SW 1271 (cell line): Measurements from ENCODE around the gene ZNF652.

Source experiments
- DNase-seq, 2 experiments: peaks; one replicate each; lab custom pipeline; 2025; lab: John Stamatoyannopoulos, UW

ZNF652 gene

DNA sequence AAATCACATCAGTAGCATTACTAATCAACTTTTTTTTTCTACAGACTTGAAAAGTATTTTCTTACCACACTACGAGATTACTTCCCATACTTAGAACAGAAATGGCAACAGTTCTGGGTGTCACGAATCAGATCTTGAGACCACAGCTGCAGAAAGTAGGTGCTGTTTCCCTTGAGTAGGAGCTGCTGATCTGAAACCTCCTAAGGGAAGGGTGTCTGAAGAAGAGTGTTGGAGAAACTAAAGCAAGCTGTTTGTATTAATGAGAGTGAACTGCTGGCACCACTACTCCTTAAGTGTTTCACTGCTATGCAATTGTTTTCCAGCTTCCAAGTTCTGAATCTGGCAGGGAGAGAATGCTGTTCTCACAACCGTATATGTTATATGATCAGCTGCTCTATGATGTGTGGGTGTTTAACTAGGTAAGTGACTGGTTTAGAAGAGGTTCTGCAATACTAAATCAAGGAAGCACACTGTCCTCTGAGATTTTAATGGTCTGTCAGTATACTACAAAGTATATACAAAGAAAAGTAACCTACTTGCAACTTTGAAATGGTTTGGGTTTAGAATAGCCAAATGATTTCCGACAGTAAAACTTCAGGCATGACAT lies 3.3 kb downstream of the ZNF652 start:
- no peak for DNase-seq

DNA sequence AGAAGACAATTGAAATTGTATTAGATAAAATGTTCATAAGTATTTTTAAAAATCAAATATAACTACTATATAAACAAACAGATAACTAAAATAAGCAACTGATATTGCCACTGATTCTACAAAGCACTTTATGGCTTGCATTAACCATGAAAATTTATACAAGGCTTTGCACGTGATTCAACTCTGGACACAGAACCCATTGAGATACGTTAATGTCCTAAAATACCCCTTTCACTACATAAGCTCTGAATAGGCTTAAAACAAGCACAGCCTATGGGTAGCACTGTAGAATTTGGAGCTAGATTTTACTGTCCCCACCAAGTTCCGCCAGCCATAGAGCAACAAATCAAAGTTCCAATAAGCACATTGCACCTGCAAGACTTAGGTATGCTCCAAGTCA lies 4.5 kb downstream of the ZNF652 start:
- no peak for DNase-seq

DNA sequence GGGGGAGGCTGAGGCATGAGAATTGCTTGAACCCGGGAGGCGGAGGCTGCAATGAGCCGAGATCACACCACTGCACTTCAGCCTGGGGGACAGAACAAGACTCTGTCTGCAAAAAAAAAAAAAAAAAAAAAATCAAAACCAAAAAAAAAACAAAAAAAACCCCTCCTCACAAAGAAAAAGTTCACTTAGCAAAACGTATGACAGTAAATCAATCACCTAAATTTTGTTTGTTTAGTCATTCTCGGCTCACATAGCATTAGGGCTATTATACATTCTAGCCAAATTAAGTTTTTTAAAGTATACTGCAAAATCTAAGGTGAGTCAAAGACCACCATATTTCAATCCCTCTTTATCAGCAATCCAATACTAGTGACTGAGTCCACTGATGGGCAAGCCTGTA lies 5.7 kb downstream of the ZNF652 start:
- DNase-seq = no peak

DNA sequence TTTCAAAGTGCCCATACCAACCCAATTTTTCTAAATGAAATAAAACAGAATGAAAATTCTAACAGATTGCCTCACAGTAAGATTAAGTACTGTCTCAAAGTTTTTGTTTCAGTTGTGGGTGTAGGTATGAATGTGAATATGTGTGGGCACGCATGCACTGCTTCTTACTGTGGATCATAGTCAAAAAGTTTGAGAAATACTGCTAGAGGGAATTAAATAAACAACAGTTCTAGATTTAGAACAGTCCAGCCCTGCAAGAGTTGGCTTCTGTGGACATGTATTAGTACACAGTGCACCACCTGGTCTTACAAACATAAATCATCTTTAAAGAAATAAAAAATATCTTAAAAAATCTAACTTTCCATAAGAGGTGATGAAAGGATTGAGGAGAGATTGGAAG lies 8.4 kb downstream of the ZNF652 start:
- no peak for DNase-seq

DNA sequence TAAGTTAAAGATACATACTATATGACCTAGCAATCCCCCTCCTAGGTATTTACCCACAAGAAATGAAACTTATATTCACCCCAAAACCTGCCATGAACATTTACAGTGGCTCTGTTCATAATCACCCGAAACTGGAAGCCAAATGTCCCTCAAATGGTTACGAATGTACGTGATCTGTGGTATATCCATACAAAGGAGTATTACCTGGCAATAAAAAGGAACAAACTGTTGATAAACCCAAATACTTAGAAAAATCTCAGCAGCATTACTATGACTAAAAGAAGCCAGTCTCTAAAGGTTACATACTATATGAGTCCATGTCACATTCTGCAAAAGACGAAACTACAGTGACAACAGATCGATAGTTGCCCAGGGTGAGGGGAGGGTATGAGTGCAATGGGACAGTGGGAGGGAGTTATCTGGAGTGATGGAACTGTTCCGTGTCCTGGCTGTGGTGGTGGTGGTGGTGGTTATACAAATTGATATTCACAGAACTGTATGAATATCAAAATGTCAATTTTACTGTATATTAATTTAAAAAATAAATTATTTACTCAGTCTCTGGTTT lies 9.4 kb downstream of the ZNF652 start:
- DNase-seq = no peak

DNA sequence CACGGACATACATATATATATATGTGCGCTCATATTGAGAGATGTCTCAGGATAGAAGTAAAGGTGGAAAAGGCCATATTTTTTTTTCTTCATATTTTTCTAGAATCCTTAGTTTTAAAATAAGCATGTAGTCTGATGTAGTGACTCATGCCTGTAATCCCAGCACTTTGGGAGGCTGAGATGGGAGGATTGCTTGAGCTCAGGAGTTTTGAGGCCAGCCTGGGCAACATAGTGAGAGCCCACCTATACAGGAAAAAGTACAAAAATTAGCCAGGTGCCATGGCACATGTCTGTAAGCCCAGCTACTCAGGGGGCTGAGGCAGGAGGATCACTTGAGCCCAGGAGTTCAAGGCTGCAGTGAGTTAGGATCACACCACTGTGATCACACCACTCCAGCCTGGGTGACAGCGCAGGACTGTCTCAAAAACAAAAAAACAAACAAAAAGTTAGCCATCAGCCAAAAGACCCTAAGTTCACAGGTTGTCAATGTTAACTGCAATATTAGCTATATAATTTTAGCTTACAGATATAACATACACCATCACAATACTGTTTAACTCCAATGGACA lies 10.4 kb downstream of the ZNF652 start:
- no peak for DNase-seq

DNA sequence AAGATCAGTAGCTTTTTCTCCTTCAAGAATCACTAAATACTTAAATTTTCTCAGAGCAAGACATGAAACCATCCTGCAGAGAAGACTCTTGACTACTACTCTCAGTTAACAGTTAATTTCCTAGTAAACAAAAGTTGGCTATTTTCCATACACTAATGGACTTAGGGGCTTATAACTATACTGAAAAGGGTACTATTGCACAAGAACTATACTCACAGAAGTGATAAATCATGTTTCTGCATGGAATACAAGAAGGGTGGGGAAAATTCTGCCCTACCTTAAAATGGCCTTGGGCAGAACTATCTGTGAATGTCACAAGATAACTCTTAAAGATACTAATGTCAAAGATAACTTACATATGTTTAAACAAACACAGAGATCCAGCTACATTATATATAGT lies 12.5 kb downstream of the ZNF652 start:
- DNase-seq = no peak

DNA sequence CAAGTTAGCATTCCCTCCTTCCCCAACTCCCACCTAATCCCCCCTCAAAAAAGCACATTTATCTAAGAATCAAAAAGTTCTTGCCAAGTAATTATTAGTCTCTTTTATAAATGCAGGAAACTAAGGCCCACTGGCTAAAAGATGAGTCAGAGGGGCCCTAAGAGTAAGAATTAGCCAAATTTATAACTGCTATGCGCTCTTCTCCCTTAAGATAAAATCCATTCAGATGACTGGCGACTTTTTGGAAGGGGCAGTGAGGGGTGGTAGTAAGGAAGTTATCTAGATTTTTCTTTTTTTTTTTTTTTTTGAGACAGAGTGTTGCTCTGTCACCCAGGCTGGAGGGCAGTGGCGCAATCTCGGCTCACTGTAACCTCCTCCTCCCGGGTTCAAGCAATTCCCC lies 17.1 kb downstream of the ZNF652 start:
- no peak for DNase-seq

DNA sequence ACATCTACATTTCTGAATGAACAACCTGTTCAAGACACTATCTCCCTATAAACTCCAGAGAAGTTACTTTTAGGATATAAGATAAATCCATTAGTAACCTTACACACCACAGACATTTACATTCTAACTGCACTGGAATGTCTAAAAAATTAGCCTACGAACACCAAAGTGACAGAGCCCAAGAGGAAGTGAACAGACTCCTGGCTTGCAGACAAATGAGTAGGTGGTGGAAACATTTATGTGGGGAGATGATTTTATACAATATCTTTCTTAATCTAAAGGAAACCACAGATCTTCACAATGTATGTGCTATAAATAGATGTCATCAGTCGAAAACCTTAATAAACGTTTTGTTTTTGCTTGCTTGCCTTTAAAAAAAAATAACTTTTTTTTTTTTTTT lies 18.8 kb downstream of the ZNF652 start:
- no peak for DNase-seq

DNA sequence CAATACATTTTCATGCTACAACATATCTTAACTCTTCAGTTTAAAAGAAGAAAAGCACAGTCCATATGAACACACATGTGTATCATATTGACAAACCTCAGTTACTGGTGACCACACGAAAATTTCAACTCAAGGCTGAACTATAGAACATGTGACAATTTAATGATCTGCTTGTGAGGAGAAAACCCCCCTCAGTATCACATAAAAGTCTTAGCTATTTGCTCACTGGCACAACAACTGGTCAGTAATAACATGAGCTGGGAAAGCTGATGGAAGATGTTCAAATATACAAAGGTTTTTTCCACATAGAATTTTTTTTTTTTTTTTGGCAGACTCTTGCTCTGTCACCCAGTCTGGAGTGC lies 19.5 kb downstream of the ZNF652 start:
- DNase-seq = no peak

DNA sequence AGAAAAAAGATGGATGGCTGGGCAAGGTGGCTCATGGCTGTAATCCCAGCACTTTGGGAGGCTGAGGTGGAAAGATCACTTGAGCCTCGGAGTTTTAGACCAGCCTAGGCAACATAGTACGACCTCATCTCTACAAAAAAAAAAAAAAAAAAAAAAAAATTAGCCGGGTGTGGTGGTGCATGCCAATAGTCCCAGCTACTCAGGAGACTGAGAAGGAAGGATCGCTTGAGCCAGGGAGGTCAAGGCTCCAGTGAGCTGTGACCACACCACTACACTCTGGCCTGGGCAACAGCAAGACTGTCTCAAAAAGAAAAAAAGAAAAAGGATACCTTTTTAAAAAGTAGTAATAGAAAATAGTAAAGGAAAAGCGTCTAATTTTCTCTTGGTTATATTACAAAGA lies 20.7 kb downstream of the ZNF652 start:
- no peak for DNase-seq

DNA sequence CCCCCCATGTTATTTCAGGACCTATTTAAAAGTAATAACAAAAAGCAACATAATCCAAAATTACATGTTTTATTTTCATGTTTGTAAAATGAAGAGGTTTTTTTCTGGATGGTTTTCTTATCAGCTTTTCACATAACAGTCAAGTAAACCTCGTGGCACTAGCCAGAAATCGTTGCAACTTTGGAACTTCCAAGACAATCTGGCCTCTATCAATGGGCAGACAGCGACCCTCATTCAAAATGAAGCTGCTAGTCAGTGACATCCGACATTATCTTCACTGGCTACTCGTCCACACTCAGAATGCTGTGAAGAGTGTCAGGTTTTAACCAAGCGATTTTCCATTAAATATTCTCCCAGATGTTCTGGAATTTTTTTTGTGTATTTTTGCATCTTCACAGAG lies 22.7 kb downstream of the ZNF652 start:
- DNase-seq = no peak

DNA sequence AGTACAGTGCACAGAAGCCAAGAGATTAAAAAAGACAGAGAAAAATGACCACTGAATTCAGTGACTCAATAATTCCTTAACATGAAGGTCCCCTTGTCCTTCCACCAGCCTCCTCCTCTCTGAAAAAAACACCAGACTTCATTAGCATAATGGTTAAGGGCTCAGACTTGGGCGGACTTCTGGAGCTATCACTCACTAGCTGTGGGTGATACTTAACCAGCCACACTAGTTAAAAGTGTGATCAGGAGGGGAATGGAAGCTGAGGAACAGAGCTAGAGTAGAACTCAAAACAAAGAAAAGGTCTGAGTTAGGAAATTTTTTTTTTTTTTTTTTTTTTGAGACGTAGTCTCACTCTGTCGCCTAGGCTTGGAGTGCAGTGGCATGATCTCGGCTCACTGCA lies 23.2 kb downstream of the ZNF652 start:
- no peak for DNase-seq

DNA sequence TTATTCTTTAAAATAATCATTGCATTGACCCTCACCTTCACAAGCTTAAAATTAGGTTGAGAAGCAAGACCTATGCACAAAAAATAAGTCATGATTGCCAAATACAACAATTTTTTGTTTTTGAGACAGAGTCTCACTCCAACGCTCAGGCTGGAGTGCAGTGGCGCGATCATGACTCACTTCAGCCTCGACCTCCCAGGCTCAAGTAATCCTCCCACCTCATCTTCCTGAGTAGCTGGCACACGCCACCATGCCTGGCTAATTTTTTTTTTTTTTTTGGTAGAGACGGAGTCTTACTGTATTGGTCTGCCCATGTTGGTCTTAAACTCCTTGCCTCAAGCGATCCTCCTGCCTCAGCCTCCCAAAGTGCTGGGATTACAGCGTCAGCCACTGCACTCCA lies 24.2 kb downstream of the ZNF652 start:
- no peak for DNase-seq

DNA sequence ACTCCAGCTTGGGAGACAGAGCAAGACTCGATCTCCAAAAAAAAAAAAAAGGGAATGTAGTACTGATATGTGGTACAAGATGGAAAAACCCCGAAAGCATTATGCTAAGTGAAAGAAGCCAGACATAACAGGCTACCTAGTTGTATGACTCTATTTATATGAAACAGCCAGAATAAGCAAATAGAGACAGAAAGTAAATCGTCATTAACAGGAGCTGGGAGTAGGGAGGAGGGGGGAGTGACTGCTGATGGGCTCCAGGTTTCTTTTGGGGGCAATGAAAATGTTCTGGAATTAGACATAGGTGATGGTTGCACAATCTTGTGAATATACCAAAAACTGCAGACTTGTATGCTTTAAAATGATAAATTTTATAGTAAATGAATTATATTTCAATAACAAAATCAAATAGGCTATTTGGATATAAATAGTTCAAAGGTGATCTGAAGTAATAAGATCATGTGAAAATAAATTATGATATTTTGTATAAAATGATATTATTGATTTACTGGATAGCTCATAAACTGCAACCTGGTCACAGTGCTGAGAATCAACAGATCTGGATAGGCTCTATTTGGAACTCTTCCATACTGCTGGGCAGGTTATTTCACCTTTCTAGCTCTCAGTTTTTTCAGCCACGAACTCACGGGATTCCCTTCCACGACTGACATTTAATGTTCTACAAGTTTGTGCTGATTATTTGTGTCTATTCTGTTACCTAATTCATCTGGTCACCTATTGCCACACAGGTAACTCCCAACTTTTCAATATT lies 27.1 kb downstream of the ZNF652 start:
- no peak for DNase-seq

DNA sequence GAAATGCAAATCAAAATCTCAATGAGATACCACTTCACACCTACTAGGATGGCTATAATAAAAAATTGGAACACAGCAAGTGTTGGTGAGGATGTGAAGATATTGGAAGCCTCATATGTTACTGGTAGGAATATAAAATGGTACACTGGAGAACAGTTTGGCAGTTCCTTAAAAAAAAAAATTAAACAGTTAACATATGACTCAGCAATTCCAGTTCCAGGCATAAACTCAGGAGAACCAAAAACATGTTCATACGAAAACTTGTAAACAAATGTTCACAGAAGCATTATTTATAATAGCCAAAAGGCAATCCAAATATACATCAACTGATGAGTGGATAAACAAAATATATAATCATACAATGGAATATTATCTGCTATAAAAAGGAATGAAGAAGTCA lies 28.2 kb downstream of the ZNF652 start:
- DNase-seq = no peak

DNA sequence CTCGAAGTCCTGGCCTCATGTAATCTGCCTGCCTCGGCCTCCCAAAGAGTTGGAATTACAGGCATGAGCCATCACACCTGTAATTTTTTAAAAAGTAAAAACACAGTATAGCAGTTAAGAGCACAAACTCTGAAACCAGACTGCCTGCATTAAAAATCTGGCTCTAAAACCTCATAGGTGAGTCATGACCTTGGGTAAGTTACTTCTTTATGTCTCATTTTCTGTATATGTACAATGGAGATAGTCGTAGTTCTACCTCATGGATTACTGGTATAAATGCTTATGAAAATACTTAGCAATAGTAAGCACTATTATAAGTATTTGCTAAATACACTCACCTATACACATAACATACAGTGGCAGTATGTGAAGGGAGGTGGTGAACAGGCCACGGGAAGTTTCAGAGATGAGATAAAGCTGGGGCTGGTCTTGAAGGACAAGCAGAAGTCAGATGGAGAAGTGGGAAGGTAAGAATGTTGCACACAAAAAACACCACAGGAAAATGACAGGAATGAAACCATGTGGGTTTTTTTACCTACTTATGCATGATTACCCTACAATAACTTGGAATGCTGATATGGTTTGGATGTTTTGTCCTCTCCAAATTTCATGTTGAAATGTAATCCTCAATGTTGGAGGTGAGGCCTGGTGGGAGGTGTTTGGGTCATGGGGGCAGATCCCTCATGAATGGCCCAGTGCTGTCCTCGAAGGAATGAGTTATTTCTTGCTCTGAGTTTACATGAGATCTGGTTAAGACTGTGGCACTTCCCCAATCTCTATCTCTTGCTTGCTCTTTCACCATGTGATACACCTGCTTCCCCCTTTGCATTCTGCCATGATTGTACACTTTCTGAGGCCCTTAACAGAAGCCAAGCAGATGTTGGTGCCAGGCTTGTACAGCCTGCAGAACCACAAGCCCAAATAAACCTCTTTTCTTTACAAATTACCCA lies 33.9 kb downstream of the ZNF652 start:
- DNase-seq = no peak

DNA sequence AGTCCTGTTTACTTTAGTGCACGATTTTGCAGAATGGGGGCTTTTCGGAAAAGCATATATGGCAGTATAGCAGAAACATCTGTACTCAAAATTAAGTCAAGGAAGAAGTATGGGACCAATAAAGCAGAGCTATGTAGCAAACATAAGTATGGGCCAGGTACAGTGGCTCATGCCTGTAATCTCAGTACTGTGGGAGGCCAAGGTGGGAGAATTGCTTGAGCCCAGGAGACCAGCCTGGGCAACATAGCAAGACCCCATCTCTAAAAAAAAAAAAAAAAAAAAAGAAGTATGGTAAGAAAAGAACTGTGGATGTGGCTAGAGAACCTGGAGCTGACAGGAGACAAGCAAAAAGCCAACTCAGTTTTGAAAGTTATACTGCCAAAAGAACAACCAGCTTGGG lies 36.1 kb downstream of the ZNF652 start:
- DNase-seq = no peak

DNA sequence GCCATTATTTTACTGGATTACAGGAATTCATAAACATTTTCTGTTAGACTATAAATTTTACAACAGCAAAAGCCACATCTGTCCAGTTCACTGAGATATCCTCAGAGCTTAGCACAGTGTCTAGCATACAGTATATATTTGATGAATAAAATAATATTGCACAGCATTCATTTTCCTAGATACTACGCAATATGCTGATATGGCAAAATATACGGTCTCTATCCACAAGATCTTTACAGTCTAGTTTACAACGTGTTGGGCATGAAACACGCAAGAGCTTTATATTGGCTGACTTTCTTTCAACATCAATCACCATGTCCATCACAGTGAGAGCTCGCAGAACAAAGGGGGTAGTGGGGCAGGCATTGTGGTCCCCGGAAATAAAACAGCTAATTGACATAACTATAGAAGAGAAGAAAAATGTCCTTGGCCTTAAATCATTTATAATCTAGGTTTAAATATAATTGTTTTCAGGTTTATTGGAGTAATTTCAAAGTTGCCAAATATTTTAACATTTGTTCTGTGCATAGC lies 43.5 kb downstream of the ZNF652 start:
- DNase-seq = no peak

DNA sequence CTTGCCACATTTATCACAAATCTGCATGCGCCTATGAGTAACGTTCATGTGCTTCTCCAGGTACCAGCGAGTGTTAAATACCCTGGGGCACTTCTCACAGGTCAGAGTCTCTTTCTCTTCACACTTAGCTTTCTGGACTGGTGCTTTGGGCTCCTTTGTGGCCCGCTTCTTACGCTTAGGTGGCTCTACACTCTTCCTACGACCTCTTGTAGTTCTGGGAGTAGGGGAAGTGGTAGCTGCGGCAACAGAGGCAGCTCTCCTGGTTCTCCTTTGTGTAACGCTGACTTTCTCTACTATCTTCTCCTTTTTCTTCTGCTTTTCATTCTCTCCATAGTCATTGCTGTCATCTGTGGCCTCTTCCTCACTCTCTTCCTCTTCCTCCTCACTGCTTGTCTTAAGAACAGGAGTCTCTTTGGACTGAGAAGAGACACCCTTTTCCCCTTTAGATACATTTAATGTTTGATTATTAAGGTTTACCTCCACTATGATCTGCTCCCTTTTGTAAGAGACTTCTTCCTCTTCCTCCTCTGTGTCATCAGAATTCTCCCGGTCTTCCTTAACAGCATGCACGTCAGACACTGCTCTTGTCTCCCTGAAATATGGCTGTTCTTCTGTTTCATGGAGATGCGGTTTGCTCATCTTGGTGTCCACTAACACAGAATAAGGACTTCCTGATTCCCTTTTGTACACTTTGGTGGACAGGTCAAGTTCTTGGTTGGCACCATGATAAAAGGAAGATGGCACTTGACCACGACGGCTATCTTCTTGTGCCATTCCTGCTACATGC lies 45.0 kb downstream of the ZNF652 start:
- no peak for DNase-seq

DNA sequence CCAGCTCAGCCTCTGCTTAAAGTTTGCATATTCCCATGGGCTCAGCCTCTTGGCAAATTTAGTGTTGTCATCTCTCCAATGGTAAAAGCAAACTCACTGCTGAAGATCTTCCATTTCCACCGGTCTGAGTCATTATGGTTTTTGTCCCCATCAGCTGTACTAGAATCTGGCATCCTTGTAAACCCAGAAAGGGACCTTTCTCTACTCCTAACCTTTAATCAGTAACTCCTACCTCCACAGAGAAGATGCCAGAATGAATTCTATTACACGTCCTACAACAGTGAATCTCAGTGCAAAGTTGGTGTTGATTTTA lies 45.8 kb downstream of the ZNF652 start:
- no peak for DNase-seq
